ENCODE measurements around the gene ADAT3.

- TF ChIP-seq POLR2A (IDR thresholded peaks at IDR 0.05): no peak
- TF ChIP-seq CTCF (IDR thresholded peaks at IDR 0.05 in 4 of 5, conservative IDR thresholded peaks at IDR 0.05 in 1 of 5): no peak
Observed at GRCh38 chr19:1882089-1882785, 23.0 kb upstream of the ADAT3 start.
